ENCODE data around the gene SLC23A1. TPM values are rescaled to one million over a fixed set of nuclear protein-coding genes. Genes with fewer than 3 reads are reported as not detected.

SLC23A1 gene
- total RNA-seq, 1 experiment from 2014 or later, result not detected

DNA sequence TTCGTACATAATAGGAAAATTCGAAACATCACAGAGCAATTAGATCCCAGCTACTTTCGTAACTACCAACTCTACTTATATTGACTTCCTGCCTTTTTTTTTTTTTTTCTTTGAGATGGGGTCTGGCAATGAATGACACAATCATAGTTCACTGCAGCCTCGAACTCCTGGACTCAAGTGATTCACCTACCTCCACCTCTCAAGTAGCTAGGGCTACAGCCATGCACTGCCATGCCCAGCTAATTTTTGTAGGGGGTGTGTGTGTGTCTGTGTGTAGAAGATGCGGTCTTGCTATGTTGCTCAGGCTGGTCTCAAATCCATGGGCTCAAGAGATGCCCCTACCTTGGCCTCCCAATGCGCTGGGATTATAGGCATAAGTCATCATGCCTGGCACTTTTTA lies 47.3 kb downstream of the SLC23A1 start:
- intact Hi-C loops (cut with micrococcal nuclease; ENCODE audit: unreplicated experiment), result no loop called here
- Histone ChIP-seq H3K36me3 (ENCODE audit: insufficient read depth, low read length, poor library complexity, severe bottlenecking) (peaks cover 25% of the 10 kb centered on the region), H3K27me3 (replicated peaks; ENCODE audit: insufficient read depth, low read depth, low read length, poor library complexity) (no peaks in the 10 kb centered on the region), H3K4me3 (ENCODE audit: low read depth, low read length, poor library complexity, severe bottlenecking) (no peak overlapping the region), H3K4me1 (ENCODE audit: insufficient read depth, low read length, poor library complexity, severe bottlenecking) (no peaks in the 10 kb centered on the region), H3K27ac (ENCODE audit: low read depth, low read length, poor library complexity, severe bottlenecking) (no peak overlapping the region), H3K9me3 (ENCODE audit: low read depth, low read length, poor library complexity, severe bottlenecking) (no peaks in the 10 kb centered on the region)
- POLR2A ChIA-PET (ENCODE audit: low non-redundant PET), result interaction anchor here (0.6 kb wide), 1 partner anchor 42 kb away, joined by 4 read pairs; no protein-coding TSS in a partner anchor
- CTCF ChIA-PET, result no interaction called here
- no TSS peak for BruUV-seq (replicated peaks)
- no peak for DNase-seq (ENCODE audit: low spot score)
- TF ChIP-seq EZH2 (IDR thresholded peaks at IDR 0.05; ENCODE audit: borderline replicate concordance, low read depth, low read length, poor library complexity, severe bottlenecking) (no peak), CTCF (conservative IDR thresholded peaks at IDR 0.05; ENCODE audit: low read depth, low read length) (no peak)

Other genes starting within 250 kb of the SLC23A1 start
- 18.7 and 22.0 TPM in 2 replicates for gene SIL1, start 184.9 kb downstream of the SLC23A1 start, total RNA-seq (2021)
- 286 and 299 TPM in 2 replicates for gene MATR3, start 89.6 kb downstream of the SLC23A1 start, total RNA-seq (2021)
- 95.0 and 108 TPM in 2 replicates for gene PAIP2, start 41.4 kb downstream of the SLC23A1 start, total RNA-seq (2021)
- gene MZB1, start 6.6 kb upstream of the SLC23A1 start, total RNA-seq (2021), result not detected in 2 replicates
- 0.82 and 1.0 TPM in 2 replicates for gene PROB1, start 11.8 kb upstream of the SLC23A1 start, total RNA-seq (2021)
- 4.0 and 4.2 TPM in 2 replicates for gene SPATA24, start 20.8 kb upstream of the SLC23A1 start, total RNA-seq (2021)
- 16.7 and 21.1 TPM in 2 replicates for gene DNAJC18, start 56.2 kb upstream of the SLC23A1 start, total RNA-seq (2021)
- 1.1 and 1.6 TPM in 2 replicates for gene ECSCR, start 79.4 kb upstream of the SLC23A1 start, total RNA-seq (2021)
- not detected in 2 replicates for gene SMIM33, start 87.7 kb upstream of the SLC23A1 start, total RNA-seq (2021)
- gene STING1, start 99.5 kb upstream of the SLC23A1 start, total RNA-seq (2021), result 29.4 and 30.7 TPM in 2 replicates
- gene UBE2D2, start 178.0 kb upstream of the SLC23A1 start, total RNA-seq (2021), result 186 and 202 TPM in 2 replicates

Measured in A673 (cell line).